ENCODE data around the gene GGT1. TPM values are rescaled to one million over a fixed set of nuclear protein-coding genes. Genes with fewer than 3 reads are reported as not detected.
"Not testable (repeated sequence)": the region's sequence is repeated elsewhere in the genome, so short reads cannot be mapped to it uniquely, and the experiment has no call there.

Gene GGT1
- total and polyA plus RNA-seq, 7 donors, result 2.9 to 33.1 (median 5.4) TPM

DNA sequence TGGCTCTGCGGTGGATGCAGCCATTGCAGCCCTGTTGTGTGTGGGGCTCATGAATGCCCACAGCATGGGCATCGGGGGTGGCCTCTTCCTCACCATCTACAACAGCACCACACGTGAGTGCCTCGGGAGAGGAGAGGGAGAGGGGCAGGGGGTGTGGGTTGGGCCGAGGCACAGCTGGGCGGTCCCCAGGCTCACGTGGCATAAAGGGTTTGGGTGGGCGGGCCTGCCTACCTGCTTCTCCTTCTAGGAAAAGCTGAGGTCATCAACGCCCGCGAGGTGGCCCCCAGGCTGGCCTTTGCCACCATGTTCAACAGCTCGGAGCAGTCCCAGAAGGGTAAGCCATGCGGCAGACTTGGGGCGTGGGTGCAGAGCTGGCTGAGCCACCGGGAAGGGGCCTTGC lies 11.8 kb downstream of the GGT1 start:
- H3K27ac ChIP-seq; H3K36me3 ChIP-seq; DNase-seq; H3K4me3 ChIP-seq; H3K4me1 ChIP-seq; H3K27me3 ChIP-seq; H3K9me3 ChIP-seq; intact Hi-C loops (cut with DNase I): not testable (repeated sequence)
- WGBS, 2 donors, result 88% methylated on average over 15 of the region's 15 CpGs

DNA sequence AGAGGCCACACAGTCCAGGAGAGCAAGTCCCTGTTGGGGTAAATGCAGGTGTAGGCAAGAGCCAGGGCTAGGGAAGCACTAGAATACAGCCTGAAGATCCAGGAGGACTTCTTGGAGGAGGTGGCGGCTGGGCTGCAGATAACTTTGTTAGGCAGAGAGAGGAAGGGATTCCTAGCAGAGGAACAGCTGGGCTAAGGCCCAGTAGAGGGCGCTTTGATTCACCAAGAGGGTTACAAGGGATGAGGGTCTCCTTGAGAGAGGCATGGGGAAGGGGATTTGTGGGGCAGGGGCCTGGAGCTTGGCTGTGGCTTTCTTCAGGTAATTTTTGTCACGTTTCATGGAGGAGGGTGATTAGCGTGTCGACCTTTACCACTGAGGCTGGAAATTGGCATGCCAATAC lies 18.3 kb downstream of the GGT1 start:
- H3K36me3 ChIP-seq; H3K9me3 ChIP-seq; H3K27me3 ChIP-seq; H3K4me3 ChIP-seq; intact Hi-C loops (cut with DNase I); H3K27ac ChIP-seq; DNase-seq; H3K4me1 ChIP-seq: not testable (repeated sequence)
- 67 to 85% methylated on average over 4 of the region's 5 CpGs for WGBS, 2 donors

DNA sequence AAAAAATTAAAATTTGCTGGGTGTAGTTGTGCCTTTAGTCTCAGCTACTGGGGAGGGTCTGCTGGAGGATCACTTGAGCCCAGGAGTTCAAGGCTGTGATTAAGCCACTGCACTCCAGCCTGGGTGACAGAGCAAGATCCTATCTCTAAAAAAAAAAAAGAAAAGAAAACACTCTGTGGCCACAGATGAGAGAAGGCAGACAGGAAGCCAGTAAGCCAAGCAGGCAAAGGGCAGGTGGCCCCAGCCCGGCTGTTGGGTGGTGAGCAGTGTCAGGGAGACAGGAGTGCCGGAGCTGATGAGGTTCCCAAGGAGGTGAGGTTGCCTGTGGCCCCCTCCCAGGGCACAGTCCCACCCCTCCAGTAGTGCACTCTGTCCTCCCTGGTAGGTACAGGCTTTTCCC lies 19.6 kb downstream of the GGT1 start:
- H3K9me3 ChIP-seq; H3K27ac ChIP-seq; H3K4me1 ChIP-seq; DNase-seq; H3K27me3 ChIP-seq; H3K4me3 ChIP-seq; H3K36me3 ChIP-seq; intact Hi-C loops (cut with DNase I): not testable (repeated sequence)
- 39 to 63% methylated on average over 2 of the region's 2 CpGs for WGBS, 2 donors

DNA sequence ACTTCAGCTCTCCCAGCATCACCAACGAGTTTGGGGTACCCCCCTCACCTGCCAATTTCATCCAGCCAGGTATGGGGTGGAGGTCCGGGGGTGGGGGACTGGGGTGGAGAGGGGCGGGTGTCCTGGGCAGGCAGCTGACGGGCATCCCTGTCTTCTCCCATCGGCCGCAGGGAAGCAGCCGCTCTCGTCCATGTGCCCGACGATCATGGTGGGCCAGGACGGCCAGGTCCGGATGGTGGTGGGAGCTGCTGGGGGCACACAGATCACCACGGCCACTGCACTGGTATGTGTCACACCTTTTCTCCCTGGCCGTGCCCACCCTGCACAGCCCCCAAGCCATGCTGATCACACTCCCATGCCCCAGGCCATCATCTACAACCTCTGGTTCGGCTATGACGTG lies 24.9 kb downstream of the GGT1 start:
- 94 to 97% methylated on average over 11 to 13 of the region's 16 CpGs for WGBS, 2 donors
- H3K4me3 ChIP-seq; DNase-seq; H3K27me3 ChIP-seq; H3K4me1 ChIP-seq; H3K27ac ChIP-seq; H3K36me3 ChIP-seq; H3K9me3 ChIP-seq; intact Hi-C loops (cut with DNase I): not testable (repeated sequence)

DNA sequence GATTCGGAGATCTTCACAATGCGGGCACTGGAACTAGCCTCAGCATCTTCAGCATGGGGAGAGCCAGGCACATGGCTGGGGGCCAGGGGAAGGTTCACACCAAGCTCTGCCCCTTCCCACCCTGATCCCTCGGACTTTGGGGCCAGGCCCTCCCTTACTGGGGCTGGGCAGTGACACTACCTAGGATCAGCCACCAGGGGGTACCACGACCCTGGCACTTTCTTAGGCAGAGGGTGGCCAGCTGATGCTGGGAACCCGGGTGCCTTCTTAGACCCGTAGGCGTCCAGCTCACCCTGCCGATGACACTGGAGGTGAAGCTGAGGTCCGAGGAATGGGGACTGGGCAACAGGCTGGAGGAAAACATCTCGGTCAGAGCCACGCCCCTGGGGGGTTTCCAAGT lies 26.1 kb downstream of the GGT1 start:
- H3K9me3 ChIP-seq; H3K27ac ChIP-seq; intact Hi-C loops (cut with DNase I); H3K27me3 ChIP-seq; H3K4me3 ChIP-seq; H3K36me3 ChIP-seq; H3K4me1 ChIP-seq; DNase-seq: not testable (repeated sequence)
- 75 to 81% methylated on average over 9 of the region's 11 CpGs for WGBS, 2 donors
- TF ChIP-seq, protein P1, sequence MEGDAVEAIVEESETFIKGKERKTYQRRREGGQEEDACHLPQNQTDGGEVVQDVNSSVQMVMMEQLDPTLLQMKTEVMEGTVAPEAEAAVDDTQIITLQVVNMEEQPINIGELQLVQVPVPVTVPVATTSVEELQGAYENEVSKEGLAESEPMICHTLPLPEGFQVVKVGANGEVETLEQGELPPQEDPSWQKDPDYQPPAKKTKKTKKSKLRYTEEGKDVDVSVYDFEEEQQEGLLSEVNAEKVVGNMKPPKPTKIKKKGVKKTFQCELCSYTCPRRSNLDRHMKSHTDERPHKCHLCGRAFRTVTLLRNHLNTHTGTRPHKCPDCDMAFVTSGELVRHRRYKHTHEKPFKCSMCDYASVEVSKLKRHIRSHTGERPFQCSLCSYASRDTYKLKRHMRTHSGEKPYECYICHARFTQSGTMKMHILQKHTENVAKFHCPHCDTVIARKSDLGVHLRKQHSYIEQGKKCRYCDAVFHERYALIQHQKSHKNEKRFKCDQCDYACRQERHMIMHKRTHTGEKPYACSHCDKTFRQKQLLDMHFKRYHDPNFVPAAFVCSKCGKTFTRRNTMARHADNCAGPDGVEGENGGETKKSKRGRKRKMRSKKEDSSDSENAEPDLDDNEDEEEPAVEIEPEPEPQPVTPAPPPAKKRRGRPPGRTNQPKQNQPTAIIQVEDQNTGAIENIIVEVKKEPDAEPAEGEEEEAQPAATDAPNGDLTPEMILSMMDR (IDR thresholded peaks at IDR 0.05), result peak in 3 of 4 experiments; percentile 11 to 32 (median 23)

DNA sequence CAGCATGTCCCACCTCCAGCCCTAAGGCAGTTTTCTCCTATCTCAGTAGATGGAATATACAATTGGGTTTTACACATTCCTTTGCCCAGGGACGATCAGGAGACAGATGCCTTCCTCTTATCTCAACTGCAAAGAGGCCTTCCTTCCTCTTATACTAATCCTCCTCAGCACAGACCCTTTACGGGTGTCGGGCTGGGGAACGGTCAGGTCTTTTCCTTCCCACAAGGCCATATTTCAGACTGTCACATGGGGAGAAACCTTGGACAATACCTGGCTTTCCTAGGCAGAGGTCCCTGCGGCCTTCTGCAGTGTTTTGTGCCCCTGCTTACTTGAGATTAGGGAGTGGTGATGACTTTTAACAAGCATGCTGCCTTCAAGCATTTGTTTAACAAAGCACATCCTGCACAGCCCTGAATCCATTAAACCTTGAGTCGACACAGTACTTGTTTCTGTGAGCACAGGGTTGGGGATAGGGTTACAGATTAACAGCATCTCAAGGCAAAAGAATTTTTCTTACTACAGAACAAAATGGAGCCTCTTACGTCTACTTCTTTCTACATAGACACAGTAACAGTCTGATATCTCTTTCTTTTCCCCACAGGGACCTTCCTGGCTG lies 27.9 kb downstream of the GGT1 start:
- WGBS, 2 donors, result 38 to 68% methylated on average over 7 of the region's 7 CpGs
- H3K36me3 ChIP-seq; H3K9me3 ChIP-seq; DNase-seq; H3K4me1 ChIP-seq; H3K4me3 ChIP-seq; H3K27ac ChIP-seq; intact Hi-C loops (cut with DNase I); H3K27me3 ChIP-seq: not testable (repeated sequence)

DNA sequence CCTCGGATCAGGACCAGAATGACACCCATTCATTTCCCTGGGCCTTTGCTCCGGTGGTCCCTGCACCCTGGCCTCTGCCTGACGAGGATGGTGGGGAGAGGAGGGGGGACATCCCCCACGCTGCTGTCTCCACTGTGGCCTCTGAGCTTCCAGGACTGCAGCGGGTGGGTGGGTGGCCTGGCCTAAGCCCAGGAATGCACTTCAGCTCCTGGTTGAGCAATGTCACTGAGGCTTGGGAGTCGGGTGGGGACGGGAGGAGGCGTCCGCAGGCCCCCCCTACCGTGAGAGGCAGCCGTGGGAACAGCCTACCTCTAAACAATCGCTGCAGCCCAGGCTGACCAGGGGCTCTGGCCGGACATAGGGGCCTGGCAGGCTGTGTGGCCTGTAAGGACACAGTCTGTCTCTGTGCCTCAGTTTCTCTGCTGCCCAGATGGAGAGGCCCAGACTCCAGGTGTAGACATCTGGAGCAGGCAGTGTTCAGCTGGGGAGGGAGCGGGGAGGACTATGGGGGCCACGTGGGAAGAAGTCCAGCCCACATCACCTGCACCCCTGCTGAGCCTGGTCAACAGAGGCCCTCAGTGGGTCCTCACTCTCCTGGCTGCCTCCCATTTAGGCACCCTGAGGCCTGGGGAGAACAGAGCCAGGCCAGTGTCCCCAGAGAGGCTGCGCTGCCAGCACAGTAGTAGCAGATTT lies 28.6 kb downstream of the GGT1 start:
- DNase-seq; intact Hi-C loops (cut with DNase I): not testable (repeated sequence)
- WGBS, 2 donors, result 70 to 76% methylated on average over 16 of the region's 16 CpGs

DNA sequence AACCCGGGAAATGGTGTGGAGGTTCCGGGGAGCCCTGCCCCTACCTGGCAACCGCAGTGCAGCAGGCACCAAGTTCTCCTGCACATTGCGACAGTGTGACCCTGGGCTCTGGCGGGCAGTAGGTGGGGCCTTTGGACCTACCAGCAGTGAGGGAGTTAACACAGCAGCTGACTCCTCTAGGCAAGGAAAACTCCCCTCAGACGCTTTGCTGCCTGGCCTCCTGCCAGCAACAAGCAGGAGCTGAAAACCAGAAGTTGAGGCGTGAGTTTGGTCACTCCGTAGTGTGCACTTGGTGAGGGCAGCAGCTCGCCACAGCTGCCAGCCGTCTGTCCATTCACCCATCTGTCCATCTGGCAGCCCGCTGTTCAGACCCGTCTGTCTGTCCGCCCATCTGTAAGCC lies 29.6 kb downstream of the GGT1 start:
- DNase-seq; H3K36me3 ChIP-seq; H3K4me1 ChIP-seq; H3K4me3 ChIP-seq; H3K27ac ChIP-seq; H3K27me3 ChIP-seq; H3K9me3 ChIP-seq; intact Hi-C loops (cut with DNase I): not testable (repeated sequence)
- WGBS, 2 donors, result 41 to 45% methylated on average over 12 of the region's 13 CpGs

More for the DNA sequence above, 28.6 kb downstream of the GGT1 start:
- not testable (repeated sequence) for H3K9me3 ChIP-seq, H3K36me3 ChIP-seq, H3K27me3 ChIP-seq, H3K4me3 ChIP-seq, H3K4me1 ChIP-seq
- H3K27ac ChIP-seq, result peak overlapping the region in 1 of 4 donors; percentile 14

DNA sequence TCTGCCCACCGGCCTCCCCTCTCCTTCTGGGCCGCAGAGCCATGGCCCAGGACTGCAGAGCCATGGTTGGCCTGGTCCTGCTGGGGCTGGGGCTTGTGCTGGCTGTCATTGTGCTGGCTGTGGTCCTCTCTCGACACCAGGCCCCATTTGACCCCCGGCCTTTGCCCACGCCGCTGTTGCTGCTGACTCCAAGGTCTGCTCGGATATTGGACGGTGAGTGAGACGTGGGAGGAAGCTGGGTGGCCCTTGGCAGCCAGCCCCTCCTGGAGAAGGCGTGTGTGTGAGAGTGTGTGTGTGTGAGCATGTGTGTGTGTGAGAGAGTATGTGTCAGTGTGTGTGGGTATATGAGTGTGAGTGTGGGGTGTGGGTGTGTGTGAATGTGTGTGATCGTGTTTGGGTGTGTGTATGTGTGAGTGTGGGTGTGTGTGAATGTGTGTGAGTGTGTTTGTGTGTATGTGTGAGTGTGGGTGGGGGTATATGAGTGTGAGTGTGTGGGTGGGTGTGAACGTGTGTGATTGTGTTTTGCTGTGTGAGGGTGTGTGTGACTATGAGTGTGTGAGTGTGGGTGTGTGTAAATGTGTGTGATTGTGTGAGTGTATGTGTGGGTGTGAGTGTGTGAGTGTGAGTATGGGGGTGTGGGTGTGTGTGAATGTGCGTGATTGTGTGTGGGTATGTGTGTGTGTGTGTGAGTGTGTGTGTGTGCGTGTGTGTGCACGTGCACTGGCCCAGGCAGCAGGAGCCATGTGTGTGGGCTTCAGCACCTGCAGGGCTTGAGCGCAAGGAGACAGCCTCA lies 30.4 kb downstream of the GGT1 start:
- H3K9me3 ChIP-seq; H3K4me3 ChIP-seq; H3K27ac ChIP-seq; H3K27me3 ChIP-seq; intact Hi-C loops (cut with DNase I); DNase-seq; H3K36me3 ChIP-seq; H3K4me1 ChIP-seq: not testable (repeated sequence)
- WGBS, 2 donors, result 72 to 81% methylated on average over 16 of the region's 16 CpGs

DNA sequence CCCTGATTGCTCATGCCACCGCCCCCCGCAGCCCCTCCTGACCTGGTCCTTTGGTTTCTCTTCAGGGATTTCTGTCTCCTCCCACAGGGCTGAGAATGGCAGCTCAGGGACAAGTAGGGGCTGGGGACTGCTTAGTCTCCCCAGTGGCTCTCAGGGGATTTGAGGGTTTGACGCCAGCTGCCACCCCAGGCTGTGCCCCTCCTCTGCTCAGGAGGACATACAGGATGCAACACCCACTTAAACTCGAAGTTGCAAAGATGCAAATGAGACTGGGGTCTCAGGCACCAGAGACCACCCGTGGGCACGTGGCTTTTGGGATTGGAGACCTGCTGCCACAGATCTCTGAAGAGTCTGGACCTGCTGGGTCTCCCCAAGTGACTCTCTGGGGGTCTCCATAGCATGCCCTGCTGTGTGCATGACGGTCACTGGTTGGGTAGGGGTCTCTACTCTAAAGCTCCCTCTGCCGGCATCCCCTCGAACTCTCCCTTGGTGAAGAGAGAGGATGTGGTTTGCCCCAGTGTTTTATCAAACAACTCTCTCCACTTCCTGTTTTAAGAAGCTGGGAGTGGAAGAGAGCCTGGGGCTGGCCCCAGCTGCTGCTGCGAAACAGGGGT lies 31.9 kb downstream of the GGT1 start:
- intact Hi-C loops (cut with DNase I); DNase-seq: not testable (repeated sequence)

DNA sequence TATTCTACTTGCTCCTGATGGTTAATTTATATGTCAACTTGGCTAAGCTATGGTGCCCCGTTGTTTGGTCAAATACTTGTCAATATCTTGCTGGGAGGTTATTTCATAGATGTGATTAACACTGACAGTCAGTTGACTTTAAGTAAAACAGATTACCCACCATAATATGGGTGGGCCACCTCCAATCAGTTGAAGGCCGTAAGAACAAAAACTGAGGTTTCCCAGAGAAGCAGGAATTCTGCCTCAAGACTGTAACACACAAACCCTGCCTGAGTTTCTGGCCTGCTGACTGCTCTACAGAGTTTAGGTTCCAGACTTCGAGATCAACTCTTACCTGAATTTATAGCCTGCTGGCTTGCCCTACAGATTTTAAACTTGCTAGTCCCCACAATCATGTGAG lies 33.5 kb downstream of the GGT1 start:
- H3K4me1 ChIP-seq; intact Hi-C loops (cut with DNase I); H3K9me3 ChIP-seq; H3K27ac ChIP-seq; H3K27me3 ChIP-seq; H3K36me3 ChIP-seq; H3K4me3 ChIP-seq; DNase-seq: not testable (repeated sequence)
- 76 to 90% methylated on average over 3 of the region's 3 CpGs for WGBS, 2 donors

More for the DNA sequence above, 31.9 kb downstream of the GGT1 start:
- not testable (repeated sequence) for H3K27me3 ChIP-seq, H3K4me3 ChIP-seq, H3K4me1 ChIP-seq, H3K9me3 ChIP-seq, H3K27ac ChIP-seq, H3K36me3 ChIP-seq
- WGBS, 2 donors, result 36 to 59% methylated on average over 9 of the region's 10 CpGs
